NCI-H1417 (cell line): ENCODE data around the gene LRRC8E.

Experiments
- DNase-seq, 3 experiments: peaks; one replicate each; lab custom pipeline; 2025; lab: John Stamatoyannopoulos, UW

LRRC8E gene

DNA sequence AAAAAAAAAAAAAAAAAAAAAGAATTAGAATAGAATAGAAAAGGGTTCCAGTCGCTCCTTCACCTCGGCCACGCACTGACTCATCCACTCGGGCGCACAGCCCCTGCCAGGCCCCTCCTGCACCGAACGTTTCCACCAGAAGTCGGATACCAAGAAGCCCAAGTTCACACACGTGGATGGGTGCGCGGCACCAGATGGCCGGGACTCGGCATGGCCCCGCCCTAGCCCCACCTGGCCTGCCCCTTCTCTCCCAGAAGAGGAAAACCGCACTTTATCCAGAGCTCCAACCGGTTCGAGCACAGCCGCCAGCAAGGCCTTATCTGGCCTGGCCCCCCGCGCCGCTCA lies 20.0 kb upstream of the LRRC8E start:
- no peak for DNase-seq

DNA sequence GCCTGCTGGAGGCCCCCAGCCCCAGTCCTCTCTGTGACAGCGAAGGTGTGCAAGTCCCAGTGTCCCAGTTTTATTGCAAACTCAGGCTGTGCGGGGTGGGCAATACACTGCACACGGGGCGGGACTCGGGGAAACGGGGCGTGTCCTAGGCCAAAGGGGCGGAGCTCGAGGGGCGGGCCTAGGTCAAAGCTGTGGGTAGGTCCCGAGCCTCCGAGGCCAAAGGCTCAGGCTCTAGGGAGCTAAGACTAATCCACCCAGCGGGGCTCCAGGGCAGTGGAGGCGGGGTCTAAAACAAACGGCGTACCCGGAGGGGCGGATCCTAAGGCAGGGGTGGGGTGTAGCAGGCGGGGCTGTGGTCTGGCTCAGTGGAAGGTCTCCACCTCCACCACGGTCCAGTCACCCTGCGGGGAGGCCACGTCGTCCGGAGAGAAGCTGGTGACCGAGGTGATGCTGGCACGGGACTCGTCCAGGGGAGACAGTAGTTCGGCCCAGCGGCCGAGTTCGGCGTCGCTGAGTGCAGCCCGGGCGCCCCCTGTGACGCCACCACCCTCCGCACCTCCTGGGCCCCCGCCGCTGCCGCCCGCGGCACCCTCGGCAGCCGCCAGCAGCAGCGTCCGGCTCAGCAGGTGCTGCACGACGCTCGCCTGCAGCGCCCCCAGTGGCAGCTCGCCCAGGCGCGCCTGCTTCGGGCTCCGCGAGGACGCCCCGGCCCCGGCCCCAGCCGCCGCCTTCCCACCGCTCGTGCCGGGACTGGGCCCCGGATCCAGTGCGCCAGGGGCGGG lies 19.4 kb upstream of the LRRC8E start:
- peak in 1 of 3 experiments; percentile 70 for DNase-seq

DNA sequence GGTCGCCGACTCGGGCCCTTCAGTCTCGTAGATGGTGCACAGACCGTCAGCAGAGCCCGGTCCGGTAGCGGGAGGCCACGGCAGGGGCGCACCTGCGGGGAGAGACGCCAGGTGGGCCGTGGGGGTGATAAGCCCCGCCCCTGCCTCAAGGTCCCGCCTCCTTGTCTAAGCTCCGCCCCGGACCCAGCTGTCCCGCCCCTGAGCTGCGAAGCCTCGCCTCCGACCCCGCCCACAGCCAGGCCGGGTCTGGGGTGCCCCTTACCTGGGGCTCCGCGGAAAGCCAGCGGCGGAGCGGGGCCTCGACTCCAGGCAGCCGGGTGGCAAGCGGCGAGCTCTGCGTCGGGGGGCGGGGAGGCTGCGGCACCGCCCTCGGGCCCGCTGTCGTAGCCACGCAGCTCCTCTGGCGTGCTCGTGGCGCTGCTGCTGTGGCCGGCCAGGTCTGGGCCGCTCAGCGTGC lies 18.8 kb upstream of the LRRC8E start:
- DNase-seq: peak in 1 of 3 experiments; percentile 53

DNA sequence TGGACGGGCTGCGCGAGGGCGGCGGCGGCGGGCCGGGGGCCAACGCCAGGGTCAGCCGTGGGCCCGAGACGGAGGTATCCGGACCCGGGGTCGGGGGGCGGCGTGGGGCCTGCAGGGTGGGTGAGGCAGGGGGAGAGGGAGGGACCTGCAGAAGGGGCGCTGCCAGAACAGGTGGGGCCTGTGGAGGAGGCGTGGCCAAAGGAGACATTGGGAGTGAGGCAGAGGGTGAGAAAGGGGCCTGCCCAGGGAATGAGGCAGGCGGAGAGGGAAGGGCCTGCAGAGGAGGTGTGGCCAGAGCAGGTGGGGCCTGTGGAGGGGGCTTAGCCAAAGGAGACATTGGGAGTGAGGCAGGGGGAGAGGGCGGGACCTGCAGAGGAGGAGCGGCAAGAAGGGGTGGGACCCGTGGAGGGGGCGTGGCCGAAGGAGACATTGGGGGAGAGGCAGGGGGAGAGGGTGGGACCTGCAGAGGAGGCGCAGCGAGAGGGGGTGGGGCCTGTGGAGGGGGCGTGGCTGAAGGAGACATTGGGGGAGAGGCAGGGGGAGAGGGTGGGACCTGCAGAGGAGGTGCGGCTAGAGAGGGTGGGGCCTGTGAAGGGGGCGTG lies 18.3 kb upstream of the LRRC8E start:
- DNase-seq: peak in 2 of 3 experiments; percentile 11 to 55

DNA sequence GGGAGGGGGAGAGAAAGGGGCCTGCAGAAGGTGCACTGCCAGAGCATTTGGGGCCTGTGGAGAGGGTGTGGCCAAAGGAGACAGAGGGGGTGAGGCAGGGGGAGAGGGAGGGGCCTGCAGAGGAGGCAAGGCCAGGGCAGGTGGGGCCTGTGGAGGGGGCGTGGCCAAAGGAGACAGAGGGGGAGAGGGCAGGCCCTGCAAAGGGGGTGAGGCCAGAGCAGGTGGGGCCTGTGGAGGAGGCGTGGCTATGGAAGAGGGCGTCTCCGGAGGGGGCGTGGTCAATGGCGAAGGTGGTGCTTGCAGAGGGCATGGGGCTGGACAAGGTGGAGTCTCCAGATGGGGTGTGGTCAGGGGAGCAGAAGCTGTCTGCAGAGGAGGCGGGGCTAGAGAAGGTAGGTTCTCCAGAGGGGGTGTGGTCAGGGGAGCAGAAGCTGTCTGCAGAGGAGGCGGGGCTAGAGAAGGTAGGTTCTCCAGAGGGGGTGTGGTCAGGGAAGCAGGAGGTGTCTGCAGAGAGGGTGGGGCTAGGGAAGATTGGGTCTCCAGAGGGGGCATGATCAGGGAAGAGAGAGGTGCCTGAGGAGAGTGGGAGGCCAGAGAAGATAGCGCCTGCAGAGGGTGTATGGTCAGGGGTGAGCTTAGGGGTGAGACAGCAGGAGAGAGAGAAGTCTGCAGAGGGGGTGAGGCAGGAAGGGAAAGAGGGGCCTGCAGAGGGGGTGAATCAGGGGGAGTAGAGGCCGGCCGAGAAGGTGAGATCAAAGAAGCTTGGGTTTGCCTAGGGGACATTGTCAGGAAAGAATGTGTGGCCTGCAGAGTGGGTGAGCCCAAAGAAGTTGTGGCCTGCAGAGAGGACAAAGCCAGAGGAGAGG lies 17.5 kb upstream of the LRRC8E start:
- DNase-seq: peak; percentile 18 to 58 (median 39)

- DNase-seq: peak; percentile 57 to 86 (median 79)
Measured at GRCh38 chr19:7871437-7872305, 16.6 kb upstream of the LRRC8E start.

- no peak for DNase-seq
Measured at GRCh38 chr19:7872306-7873204, 15.8 kb upstream of the LRRC8E start.

GRCh38 chr19:7873304-7874075 lies 14.8 kb upstream of the LRRC8E start:
- no peak for DNase-seq

- DNase-seq: peak; percentile 72 to 98 (median 96)
Measured at GRCh38 chr19:7874076-7874896, 14.0 kb upstream of the LRRC8E start, which contains the start of gene PRR36. Gene PRR36 (minus strand): TSS chr19:7874390. CDS start chr19:7873689, 701 bp downstream.

DNA sequence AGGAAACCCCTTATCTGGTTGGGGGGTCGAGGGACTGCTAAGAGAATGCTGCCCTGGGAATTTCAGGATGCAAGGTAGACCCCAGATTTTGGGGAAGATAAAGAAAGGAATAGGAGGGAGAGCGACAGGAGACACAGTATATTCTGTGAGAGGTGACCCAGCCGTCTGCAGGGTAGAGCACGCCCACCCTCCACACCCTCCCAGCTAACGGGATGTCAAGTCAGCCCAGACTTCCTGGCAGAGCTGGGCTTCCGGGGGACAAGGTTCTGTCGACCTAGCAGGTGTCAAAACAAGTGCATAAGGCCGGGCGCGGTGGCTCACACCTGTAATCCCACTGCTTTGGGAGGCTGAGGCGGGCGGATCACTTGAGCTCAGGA lies 13.4 kb upstream of the LRRC8E start:
- DNase-seq: no peak

DNA sequence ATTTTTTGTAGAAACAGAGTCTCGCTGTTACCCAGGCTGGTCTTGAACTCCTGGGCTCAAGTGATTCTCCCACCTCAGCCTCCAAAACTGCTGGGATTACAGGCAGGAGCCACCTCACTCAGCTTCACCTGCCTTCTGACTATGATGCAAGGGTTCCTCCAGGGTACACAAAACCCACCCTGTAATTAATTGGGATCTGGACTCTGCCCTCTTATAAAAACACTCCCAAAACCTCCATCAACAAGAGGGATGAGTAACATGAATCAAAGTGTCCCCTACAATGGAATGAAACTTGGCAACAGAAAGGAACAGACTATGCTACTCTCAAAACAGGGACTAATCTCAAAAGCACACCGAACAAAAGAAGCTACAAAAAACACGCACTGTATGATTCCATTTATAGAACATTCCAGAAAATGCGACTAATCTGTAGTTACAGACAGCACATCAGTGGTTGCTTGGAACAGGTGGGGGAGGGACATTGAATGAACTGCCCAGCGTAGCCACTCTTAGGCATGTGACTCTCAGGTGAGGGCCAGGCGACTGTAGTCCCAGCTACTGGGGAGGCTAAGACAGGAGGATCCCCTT lies 11.0 kb upstream of the LRRC8E start:
- DNase-seq: peak in 1 of 3 experiments; percentile 35

DNA sequence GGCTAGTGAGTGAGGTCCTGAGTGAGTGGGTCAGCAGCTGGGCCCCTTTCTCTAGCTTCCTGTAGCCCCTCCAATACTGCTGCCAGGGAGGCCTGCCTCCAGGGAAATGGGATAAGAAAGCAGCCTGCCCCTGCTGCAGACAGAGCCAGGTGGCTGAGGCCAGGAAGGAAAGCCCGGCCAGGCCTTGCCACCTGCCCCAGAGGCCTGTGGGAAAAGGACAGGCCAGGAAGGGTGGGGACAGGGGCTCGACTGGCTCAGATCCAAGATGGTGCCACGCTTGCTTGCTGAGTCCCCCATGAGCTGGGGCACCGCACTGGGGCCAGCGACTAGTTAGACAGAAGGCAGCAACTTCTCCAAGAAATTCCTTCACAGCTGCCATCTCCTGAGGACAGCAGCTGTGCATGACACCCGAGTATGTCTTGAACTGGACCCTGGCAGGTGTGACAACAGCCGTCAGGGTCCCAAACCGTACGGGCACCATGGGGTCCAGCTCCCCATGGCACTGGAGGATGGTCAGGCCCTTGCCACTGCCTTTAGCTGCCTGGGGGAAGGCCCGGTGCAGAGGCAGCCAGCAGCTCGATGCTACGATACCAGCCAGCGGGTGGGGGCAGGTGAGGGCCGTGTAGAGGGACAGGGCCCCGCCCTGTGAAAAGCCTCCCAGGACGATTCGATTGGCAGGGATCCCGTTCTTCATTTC lies 9.1 kb upstream of the LRRC8E start:
- no peak for DNase-seq

- DNase-seq: peak in 1 of 3 experiments; percentile 17
Measured at GRCh38 chr19:7879836-7880235, 8.5 kb upstream of the LRRC8E start.

DNA sequence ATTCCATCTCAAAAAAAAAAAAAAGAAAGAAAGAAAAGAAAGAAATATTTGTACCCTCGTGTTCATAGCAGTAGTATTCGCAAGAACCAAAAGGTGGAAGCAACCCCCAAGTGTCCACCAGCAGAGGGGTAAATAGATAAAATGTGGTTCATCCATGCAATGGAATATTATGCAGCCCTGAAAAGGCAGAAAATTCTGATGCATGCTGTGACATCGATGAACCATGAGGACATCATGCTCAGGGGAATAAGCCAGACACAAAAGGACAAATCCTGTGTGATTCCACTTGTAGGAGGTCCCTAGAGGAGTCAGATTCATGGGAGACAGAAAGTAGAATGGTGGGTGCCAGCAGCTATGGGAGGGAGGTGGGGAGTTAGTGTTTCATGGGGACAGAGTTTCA lies 6.4 kb upstream of the LRRC8E start:
- DNase-seq: no peak

GRCh38 chr19:7883105-7883504 lies 5.2 kb upstream of the LRRC8E start:
- peak in 1 of 3 experiments; percentile 21 for DNase-seq

GRCh38 chr19:7883796-7884570 lies 4.3 kb upstream of the LRRC8E start:
- no peak for DNase-seq

GRCh38 chr19:7885818-7886217 lies 2.5 kb upstream of the LRRC8E start:
- no peak for DNase-seq
